Fibroblast of skin of left quadriceps (primary cell): Measurements from ENCODE around the gene HPGD.

Source experiments
- DNase-seq, 2 experiments: peaks; one replicate each; pipeline ENCODE4 v3.0.0-alpha.2; 2013; ENCODE audit warnings: low read depth in 2 of 2

Gene HPGD

GRCh38 chr4:174522183-174523024 is at the start of gene HPGD:
TSS of gene HPGD (minus strand) at chr4:174522488. CDS start at chr4:174522451, 37 bp downstream.
- DNase-seq: no peak

- no peak for DNase-seq
Measured at GRCh38 chr4:174564529-174564928, 42.2 kb upstream of the HPGD start.

- DNase-seq: no peak
Measured at GRCh38 chr4:174563399-174563798, 41.1 kb upstream of the HPGD start.

DNA sequence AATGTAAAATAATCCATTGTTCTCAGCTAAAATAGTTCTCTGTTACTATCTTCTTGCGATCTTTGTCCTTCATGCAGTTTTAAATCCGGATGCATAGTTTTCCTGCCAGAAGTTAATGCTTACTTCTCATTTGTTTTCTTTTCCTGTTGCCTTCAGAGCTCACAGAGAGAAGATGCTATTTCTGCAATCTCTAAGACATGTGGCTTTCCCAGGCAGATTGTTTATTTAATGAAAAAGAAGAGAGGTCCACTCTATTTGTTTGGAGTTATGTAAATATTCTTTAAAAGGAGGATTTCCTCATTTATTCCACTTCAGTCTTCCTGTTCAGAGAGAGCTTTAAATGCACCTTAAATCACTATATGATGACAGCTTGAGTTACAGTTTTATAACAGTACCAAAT is 39.3 kb upstream of the HPGD start:
- peak; percentile 29 to 36 for DNase-seq

GRCh38 chr4:174559894-174560293 is 37.6 kb upstream of the HPGD start:
- DNase-seq: no peak

DNA sequence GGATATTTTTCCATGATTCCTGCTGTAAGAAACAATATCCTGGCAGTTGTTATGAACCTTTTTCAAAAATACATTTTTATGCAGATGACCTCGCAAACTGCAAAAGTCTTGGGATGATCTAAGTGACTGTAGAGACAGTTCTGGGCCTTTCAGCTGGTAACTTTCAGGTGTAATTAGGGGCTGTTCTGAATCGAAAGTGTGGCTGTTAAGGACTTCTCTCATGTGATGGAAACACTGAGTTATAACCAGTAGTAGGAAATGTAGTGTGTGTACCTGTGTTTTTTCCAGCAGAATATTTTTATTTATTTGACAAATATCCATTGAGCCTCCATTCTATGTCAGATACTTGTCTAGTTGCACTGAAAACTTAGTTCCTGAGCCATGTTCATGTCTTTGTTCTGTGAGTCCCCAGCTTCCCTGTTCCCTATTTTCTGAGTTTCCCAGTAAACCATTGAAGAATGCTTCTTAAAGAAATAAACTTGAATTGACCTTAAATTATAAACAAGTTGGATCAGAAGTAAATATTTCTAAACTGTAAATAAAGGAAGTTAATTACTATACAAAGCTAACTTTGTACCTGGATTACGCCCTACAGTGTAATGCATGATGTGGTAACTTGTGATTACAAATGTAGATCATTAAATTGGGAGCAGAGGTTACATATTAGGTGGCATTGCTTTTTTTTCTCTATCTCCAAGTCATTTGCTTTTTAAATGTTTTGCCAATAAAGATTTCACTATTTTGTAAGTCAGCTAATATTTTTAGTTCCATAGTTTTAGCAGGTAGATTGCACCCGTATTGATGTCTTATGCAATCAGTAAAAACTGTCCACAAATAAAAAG is 33.7 kb upstream of the HPGD start:
- no peak for DNase-seq

GRCh38 chr4:174554231-174554728 is 32.0 kb upstream of the HPGD start:
- DNase-seq: no peak

- DNase-seq: peak; percentile 53 to 54
Measured at GRCh38 chr4:174553828-174554227, 31.5 kb upstream of the HPGD start.

GRCh38 chr4:174553031-174553430 is 30.7 kb upstream of the HPGD start:
- DNase-seq: peak; percentile 5

GRCh38 chr4:174550541-174550940 is 28.3 kb upstream of the HPGD start:
- no peak for DNase-seq

DNA sequence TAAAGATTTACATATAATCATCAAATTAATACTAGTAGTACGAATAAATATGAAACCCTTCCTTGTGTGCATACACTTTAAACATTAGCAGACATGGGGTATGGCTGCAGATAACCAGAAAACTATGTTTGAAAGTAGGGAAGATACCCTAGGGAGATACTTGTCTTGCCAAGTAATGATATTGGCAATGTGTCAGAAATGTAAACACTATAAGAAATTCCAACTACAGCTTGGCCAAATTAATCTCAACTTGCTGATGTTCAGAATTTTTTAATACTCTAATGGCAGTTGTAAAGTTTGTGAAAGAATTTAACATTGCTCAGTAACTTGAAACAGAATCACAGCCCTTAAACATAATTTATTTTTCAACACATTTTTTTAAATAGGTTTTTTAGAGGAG is 27.4 kb upstream of the HPGD start:
- DNase-seq: peak; percentile 74 to 79

DNA sequence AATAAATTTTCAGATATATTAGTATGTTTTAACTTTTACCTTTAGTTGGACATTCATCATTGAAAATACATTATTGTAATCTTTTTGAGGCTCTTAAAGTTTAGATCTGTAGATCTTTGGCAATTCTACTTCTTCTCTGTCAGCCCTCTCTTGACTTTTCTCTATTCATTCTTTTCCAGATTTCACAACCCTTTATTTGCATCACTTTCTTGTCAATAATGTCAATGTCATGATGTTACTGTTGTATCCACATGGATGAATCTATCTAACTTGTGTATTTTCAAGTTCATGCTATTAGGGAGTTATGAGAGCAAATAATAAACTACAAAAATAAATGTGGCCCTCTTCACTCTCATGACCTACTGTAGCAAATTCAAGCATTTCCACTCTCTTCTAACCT is 23.0 kb upstream of the HPGD start:
- no peak for DNase-seq

DNA sequence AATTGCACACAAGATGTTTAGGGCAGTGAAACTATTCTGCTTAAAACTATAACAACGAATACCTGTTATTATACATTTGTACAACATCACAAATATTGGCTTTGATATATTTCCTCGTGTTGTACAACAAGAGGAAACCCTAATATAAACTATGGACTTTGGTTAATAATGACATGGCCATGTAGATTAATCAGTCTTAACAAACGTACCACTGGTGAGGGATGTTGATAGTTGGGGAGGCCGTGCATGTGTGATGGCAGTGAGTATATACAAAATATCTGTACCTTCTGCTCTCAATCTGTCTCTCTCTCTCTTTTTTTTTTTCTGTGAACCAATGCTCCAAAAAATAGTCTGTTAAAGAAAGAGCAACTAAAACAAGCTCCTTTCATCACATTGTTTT is 22.2 kb upstream of the HPGD start:
- no peak for DNase-seq

DNA sequence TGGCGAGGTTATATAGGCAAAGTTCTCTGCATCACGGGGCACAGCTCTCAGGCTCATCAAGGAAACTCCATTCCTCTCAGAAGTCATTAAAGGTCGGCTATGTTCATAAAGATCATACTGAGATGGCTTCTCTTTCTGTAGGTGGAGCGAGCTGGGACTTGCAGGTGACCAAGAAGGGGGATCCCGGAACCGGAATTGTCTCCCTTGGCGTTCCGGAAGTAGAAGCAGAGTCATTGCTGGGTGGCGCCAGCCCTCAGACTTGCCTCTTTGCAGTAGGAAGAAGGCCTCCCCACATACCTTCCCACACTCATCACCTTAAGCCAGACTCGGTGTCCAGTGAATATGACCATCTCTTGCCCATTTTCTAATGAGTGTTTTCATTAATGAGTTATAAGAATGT is 17.9 kb upstream of the HPGD start:
- DNase-seq: no peak

DNA sequence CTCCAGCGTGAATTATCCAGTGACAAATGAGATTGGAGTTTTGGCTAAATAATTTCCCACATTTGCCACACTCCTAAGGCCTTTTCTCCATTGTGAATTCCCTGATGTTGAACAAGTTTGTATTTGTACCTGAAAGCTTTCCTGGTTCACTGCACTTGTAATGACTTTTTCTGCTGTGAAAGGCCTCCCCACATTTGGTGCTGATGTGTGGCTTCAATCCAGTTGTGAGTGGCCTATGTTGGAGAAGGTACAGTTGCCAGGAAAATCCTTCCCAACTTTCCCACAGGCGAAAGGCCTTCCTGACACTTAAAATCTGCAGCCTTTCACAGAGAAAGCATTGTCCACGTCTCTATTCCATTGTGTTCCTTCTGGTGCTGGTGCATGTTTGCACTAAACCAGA is 17.3 kb upstream of the HPGD start:
- no peak for DNase-seq

DNA sequence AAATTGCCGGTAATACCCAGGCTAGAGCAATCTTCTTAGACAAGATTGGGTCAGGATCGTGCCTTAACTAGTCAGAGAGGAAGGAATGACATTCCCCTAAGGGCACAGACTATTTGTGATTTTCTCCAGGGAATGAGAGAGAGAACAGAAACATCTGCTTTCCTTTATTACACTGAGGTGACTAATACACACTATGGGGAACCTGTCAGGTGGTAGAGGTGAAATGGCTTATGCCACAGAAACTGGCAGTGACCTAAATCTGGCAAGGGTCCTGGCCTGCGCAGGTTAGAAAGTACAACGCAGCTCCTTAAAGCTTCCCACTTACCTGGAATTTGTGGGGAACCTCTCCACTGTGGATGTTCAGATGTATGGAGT is 16.6 kb upstream of the HPGD start:
- DNase-seq: no peak

- DNase-seq: no peak
Measured at GRCh38 chr4:174538123-174538875, 16.0 kb upstream of the HPGD start.

GRCh38 chr4:174537634-174538033 is 15.3 kb upstream of the HPGD start:
- DNase-seq: no peak

GRCh38 chr4:174534461-174534860 is 12.2 kb upstream of the HPGD start:
- no peak for DNase-seq

DNA sequence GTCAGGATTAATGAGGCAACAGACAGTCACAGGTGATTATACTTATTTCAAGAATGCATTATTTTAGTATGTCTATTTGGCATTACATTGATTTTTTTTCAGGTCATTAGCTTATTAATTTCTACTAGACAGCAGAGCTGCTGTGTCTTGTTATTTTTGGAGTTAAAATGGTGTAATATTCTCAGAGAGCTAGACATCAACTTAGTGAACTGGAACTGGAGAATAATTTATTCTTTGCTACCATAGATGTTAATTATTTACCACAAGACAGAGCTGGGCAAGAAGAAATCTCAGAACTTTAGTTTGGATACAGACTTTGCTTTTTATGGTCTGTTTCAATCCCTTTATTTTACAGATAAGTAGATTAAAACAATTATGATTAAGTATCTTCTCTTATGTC is 10.2 kb upstream of the HPGD start:
- DNase-seq: no peak

GRCh38 chr4:174531486-174531885 is 9.2 kb upstream of the HPGD start:
- DNase-seq: no peak

DNA sequence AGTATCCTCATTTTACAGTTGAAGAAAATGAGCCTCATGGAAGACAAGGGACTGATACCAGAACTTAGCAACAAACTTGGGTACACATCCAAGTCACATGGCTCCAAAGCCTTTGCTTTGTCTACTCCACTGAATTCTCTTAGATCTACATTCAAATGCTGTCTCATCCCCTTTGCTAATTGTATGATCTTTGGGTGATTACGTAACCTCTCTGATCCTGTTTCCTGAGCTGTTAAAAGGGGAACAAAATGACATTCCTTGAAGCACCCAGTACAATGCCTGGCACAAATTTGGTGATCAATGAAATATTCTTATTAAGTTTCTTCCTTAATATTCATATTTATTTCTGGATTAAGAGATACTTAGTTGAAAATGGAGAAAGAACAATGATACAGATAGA is 5.9 kb upstream of the HPGD start:
- no peak for DNase-seq
